SK-N-SH (cell line): ENCODE data around the gene OLFML1. TPM values are rescaled to one million over a fixed set of nuclear protein-coding genes. Genes with fewer than 3 reads are reported as not detected.
A peak's percentile ranks its signal among the peaks of the same experiment; 100 is the strongest.

Source experiments
- CTCF ChIA-PET: fragments of 300-600, 350-600 bp; formaldehyde crosslinking; extraction: SDS; loops from one replicate; lab custom pipeline; 2021; lab: Yijun Ruan, JAX
- POLR2A ChIA-PET: fragments of 350-600 bp; sonication (Branson Sonifier 250); formaldehyde crosslinking; extraction: SDS; loops from one replicate; lab custom pipeline; 2020; ENCODE audit warnings: antibody characterized with exemption, inconsistent platforms; lab: Yijun Ruan, JAX
- DNase-seq: peaks from one replicate; pipeline ENCODE4 v3.0.0; 2012
- H2AFZ ChIP-seq: fragments of 200-600 bp; sonication (generic); 2 replicates; pipeline ENCODE4 v1.8.1; 2016; ENCODE audit warnings: antibody characterized with exemption, mild to moderate bottlenecking, low read depth
- H3F3A ChIP-seq: fragments of 200-600 bp; sonication (generic); replicated peaks from 2 replicates; pipeline ENCODE3; 2016; ENCODE audit warnings: antibody characterized with exemption, mild to moderate bottlenecking; ENCODE audit not compliant: insufficient read depth
- H3K27ac ChIP-seq, 2 experiments: fragments of 200-500 bp in 1 of 2; fragments of 200-600 bp in 1 of 2; sonication (Bioruptor generic) in 1 of 2; sonication (generic), shearing (Covaris generic) in 1 of 2; 2 replicates each; pipeline versions ENCODE4 v1.5.1 to v1.6.1; 2014 to 2016; ENCODE audit warnings: low read depth in 2 of 2, inconsistent platforms in 1 of 2, low read length in 1 of 2, mild to moderate bottlenecking in 1 of 2, mixed read lengths in 1 of 2
- H3K27me3 ChIP-seq: fragments of 200-600 bp; sonication (generic), shearing (Covaris generic); 2 replicates; pipeline ENCODE4 v1.6.1; 2016; ENCODE audit warnings: mixed run types; ENCODE audit not compliant: insufficient read depth
- H3K36me3 ChIP-seq, 2 experiments: fragments of 200-500 bp in 1 of 2; fragments of 200-600 bp in 1 of 2; sonication (Bioruptor generic) in 1 of 2; sonication (generic) in 1 of 2; replicated peaks in 1 of 2; 2 replicates each; pipeline versions ENCODE3 to v1.5.1; 2014 to 2016; ENCODE audit warnings: low read length in 1 of 2, mild to moderate bottlenecking in 1 of 2; ENCODE audit not compliant: insufficient read depth in 2 of 2, control insufficient read depth in 1 of 2
- H3K4me1 ChIP-seq, 2 experiments: fragments of 200-500 bp in 1 of 2; fragments of 200-600 bp in 1 of 2; sonication (Bioruptor generic) in 1 of 2; sonication (generic), shearing (Covaris generic) in 1 of 2; 2 replicates each; pipeline versions ENCODE4 v1.5.1 to v1.6.1; 2014 to 2016; ENCODE audit warnings: low read depth in 1 of 2, low read length in 1 of 2, mixed run types in 1 of 2; ENCODE audit not compliant: insufficient read depth in 2 of 2, control insufficient read depth in 1 of 2
- H3K4me2 ChIP-seq: fragments of 200-600 bp; sonication (generic), shearing (Covaris generic); 2 replicates; pipeline ENCODE4 v1.6.1; 2017; ENCODE audit warnings: mixed run types
- H3K4me3 ChIP-seq, 2 experiments: fragments of 200-500 bp in 1 of 2; fragments of 200-600 bp in 1 of 2; sonication (Bioruptor generic) in 1 of 2; sonication (generic), shearing (Covaris generic) in 1 of 2; 2 replicates each; pipeline versions ENCODE4 v1.5.1 to v1.8.1; 2014 to 2016; ENCODE audit warnings: low read depth in 2 of 2, inconsistent platforms in 1 of 2, low read length in 1 of 2, mild to moderate bottlenecking in 1 of 2, mixed read lengths in 1 of 2, moderate library complexity in 1 of 2
- H3K79me2 ChIP-seq: fragments of 200-600 bp; sonication (generic); 2 replicates; pipeline ENCODE4 v1.8.1; 2017; ENCODE audit warnings: mild to moderate bottlenecking; ENCODE audit not compliant: insufficient read depth
- H3K9ac ChIP-seq: fragments of 200-600 bp; sonication (generic); 2 replicates; pipeline ENCODE4 v1.6.1; 2017; ENCODE audit warnings: mixed run types
- H3K9me2 ChIP-seq: fragments of 200-600 bp; sonication (generic); 2 replicates; pipeline ENCODE4 v1.6.1; 2017; ENCODE audit warnings: mixed run types
- H3K9me3 ChIP-seq: fragments of 200-600 bp; sonication (generic); 2 replicates; pipeline ENCODE4 v1.6.1; 2017; ENCODE audit warnings: mixed run types, mild to moderate bottlenecking, moderate library complexity
- H4K20me1 ChIP-seq: fragments of 200-600 bp; sonication (generic); 2 replicates; pipeline ENCODE4 v1.6.1; 2017; ENCODE audit warnings: mild to moderate bottlenecking, mixed run types; ENCODE audit not compliant: insufficient read depth
- CTCF ChIP-seq: fragments of 200-600 bp; sonication (generic); IDR thresholded peaks from 2 replicates; pipeline ENCODE4 v1.6.1; 2017; ENCODE audit warnings: antibody characterized with exemption, mild to moderate bottlenecking, moderate library complexity
- FOXJ3 ChIP-seq: sonication (generic); formaldehyde crosslinking; IDR thresholded peaks from 2 replicates; pipeline ENCODE4 v1.5.1; 2020; ENCODE audit warnings: mild to moderate bottlenecking, missing genetic modification reagents
- MEF2A ChIP-seq: IDR thresholded peaks from 2 replicates; pipeline ENCODE4 v1.4.0; 2012; ENCODE audit warnings: low read depth, borderline replicate concordance
- NRF1 ChIP-seq: IDR thresholded peaks from 2 replicates; pipeline ENCODE4 v1.6.1; 2012; ENCODE audit warnings: low read depth, mild to moderate bottlenecking, low read length
- RAD21 ChIP-seq: IDR thresholded peaks from 2 replicates; pipeline ENCODE4 v1.6.1; 2012; ENCODE audit warnings: mild to moderate bottlenecking, low read length
- RXRA ChIP-seq: IDR thresholded peaks from 2 replicates; pipeline ENCODE4 v1.4.0; 2012; ENCODE audit warnings: low read depth, mild to moderate bottlenecking, borderline replicate concordance
- USF1 ChIP-seq: IDR thresholded peaks from 2 replicates; pipeline ENCODE4 v1.4.0; 2012; ENCODE audit warnings: low read depth, borderline replicate concordance
- USF2 ChIP-seq: fragments of 150-350 bp; IDR thresholded peaks from 2 replicates; pipeline ENCODE4 v1.6.1; 2017; ENCODE audit warnings: antibody characterized with exemption, low read length, low read depth, borderline replicate concordance
- YY1 ChIP-seq: IDR thresholded peaks from 2 replicates; pipeline ENCODE4 v1.4.0; 2012; ENCODE audit warnings: low read depth, mild to moderate bottlenecking
- WGBS: methylation state at CpG from one replicate; pipeline ENCODE4 v1.1.6; 2017; ENCODE audit warnings: low lambda C conversion rate; 5-methylcytosine and 5-hydroxymethylcytosine counted together
- polyA plus RNA-seq, 3 experiments: library from polyadenylated mRNA; depleted of rRNA; stranded (reverse); fragments of >200 nt; gene quantifications; 2 replicates each; pipeline ENCODE4 v1.2.3, GENCODE V29; 2012

The OLFML1 gene
- polyA plus RNA-seq, 1 of the 3 experiments (the other 2 are of a cell fraction), result not detected

- no peaks in the 10 kb centered on the region for H3K9me3 ChIP-seq
- no peak for TF ChIP-seq YY1
- TF ChIP-seq CTCF, result peak; percentile 14; the same call in 1 of the 2 replicates
- ChIA-PET CTCF (interaction anchor here (1.5 to 5.4 kb wide), 5 partner anchors 11 to 117 kb away, joined by 5 to 35 read pairs (median 7); no protein-coding TSS in a partner anchor), POLR2A (no interaction called here)
- H3K79me2 ChIP-seq, result no peaks in the 10 kb centered on the region
- no peak overlapping the region for H3K4me3 ChIP-seq
- WGBS, result 34% methylated on average over 7 of the region's 7 CpGs
- no peak overlapping the region for H3K27ac ChIP-seq
- no peak overlapping the region for H2AFZ ChIP-seq
- H3K4me1 ChIP-seq, result peaks cover 0 to 4% of the 10 kb centered on the region in 2 experiments; a peak in 1 of 4 replicates
- H3K4me2 ChIP-seq, result no peak overlapping the region
- no peaks in the 10 kb centered on the region; the same call in 1 of the 2 replicates for H3K27me3 ChIP-seq
- H3K36me3 ChIP-seq, result no peaks in the 10 kb centered on the region
- H3K9ac ChIP-seq, result no peak overlapping the region
- no peaks in the 10 kb centered on the region for H4K20me1 ChIP-seq
- no peaks in the 10 kb centered on the region for H3F3A ChIP-seq
- no peak for DNase-seq
- H3K9me2 ChIP-seq, result no peaks in the 10 kb centered on the region
Measured at GRCh38 chr11:7548659-7549274, 63.5 kb downstream of the OLFML1 start.

GRCh38 chr11:7549681-7550080 is 64.4 kb downstream of the OLFML1 start:
- TF ChIP-seq RAD21 (no peak), USF2 (no peak), FOXJ3 (CRISPR knock-in tag) (no peak), USF1 (no peak), NRF1 (no peak), RXRA (no peak), MEF2A (no peak)
- Histone ChIP-seq H3K27me3 (no peaks in the 10 kb centered on the region; the same call in 1 of the 2 replicates), H3F3A (no peaks in the 10 kb centered on the region), H3K79me2 (no peaks in the 10 kb centered on the region), H3K27ac (no peak overlapping the region), H3K4me3 (no peak overlapping the region), H3K9ac (no peak overlapping the region), H3K9me3 (no peaks in the 10 kb centered on the region), H4K20me1 (no peaks in the 10 kb centered on the region), H3K36me3 (no peaks in the 10 kb centered on the region), H3K4me2 (no peak overlapping the region), H2AFZ (no peak overlapping the region), H3K4me1 (no peaks in the 10 kb centered on the region; a peak in 1 of 4 replicates), H3K9me2 (no peaks in the 10 kb centered on the region)
- ChIA-PET POLR2A (no interaction called here), CTCF (interaction anchor here (1.0 to 5.4 kb wide), 5 partner anchors 10 to 177 kb away, joined by 3 to 35 read pairs (median 7); no protein-coding TSS in a partner anchor)
- DNase-seq, result no peak
- WGBS, result 25% methylated on average over 4 of the region's 4 CpGs
